ENCODE data around the gene COG5.

Gene COG5

GRCh38 chr7:107398161-107398560, 165.6 kb downstream of the COG5 start:
- Histone ChIP-seq H3K4me1 (ENCODE audit: control insufficient read depth, insufficient read depth, low read length) (no peaks in the 10 kb centered on the region), H3K9me3 (ENCODE audit: control insufficient read depth, insufficient read depth, low read length) (no peaks in the 10 kb centered on the region), H3K27me3 (ENCODE audit: control insufficient read depth, insufficient read depth, low read length) (no peaks in the 10 kb centered on the region), H3K36me3 (ENCODE audit: control insufficient read depth, insufficient read depth, low read length) (no peaks in the 10 kb centered on the region), H3K4me3 (ENCODE audit: low read depth, low read length) (no peak overlapping the region), H3K9ac (ENCODE audit: low read depth, low read length) (no peak overlapping the region)

- Histone ChIP-seq H3K9ac (ENCODE audit: low read depth, low read length) (no peak overlapping the region), H3K4me1 (ENCODE audit: control insufficient read depth, insufficient read depth, low read length) (no peaks in the 10 kb centered on the region), H3K4me3 (ENCODE audit: low read depth, low read length) (no peak overlapping the region), H3K27me3 (ENCODE audit: control insufficient read depth, insufficient read depth, low read length) (no peaks in the 10 kb centered on the region), H3K9me3 (ENCODE audit: control insufficient read depth, insufficient read depth, low read length) (no peaks in the 10 kb centered on the region), H3K36me3 (ENCODE audit: control insufficient read depth, insufficient read depth, low read length) (no peaks in the 10 kb centered on the region)
Measured at GRCh38 chr7:107396990-107397389, 166.7 kb downstream of the COG5 start.

GRCh38 chr7:107396081-107396480, 167.6 kb downstream of the COG5 start:
- Histone ChIP-seq H3K9ac (ENCODE audit: low read depth, low read length) (no peak overlapping the region), H3K4me3 (ENCODE audit: low read depth, low read length) (no peak overlapping the region), H3K9me3 (ENCODE audit: control insufficient read depth, insufficient read depth, low read length) (no peaks in the 10 kb centered on the region), H3K27me3 (ENCODE audit: control insufficient read depth, insufficient read depth, low read length) (no peaks in the 10 kb centered on the region), H3K4me1 (ENCODE audit: control insufficient read depth, insufficient read depth, low read length) (peaks cover 6% of the 10 kb centered on the region), H3K36me3 (ENCODE audit: control insufficient read depth, insufficient read depth, low read length) (no peaks in the 10 kb centered on the region)

GRCh38 chr7:107394831-107395230, 168.9 kb downstream of the COG5 start:
- Histone ChIP-seq H3K36me3 (ENCODE audit: control insufficient read depth, insufficient read depth, low read length) (no peaks in the 10 kb centered on the region), H3K9me3 (ENCODE audit: control insufficient read depth, insufficient read depth, low read length) (no peaks in the 10 kb centered on the region), H3K27me3 (ENCODE audit: control insufficient read depth, insufficient read depth, low read length) (no peaks in the 10 kb centered on the region), H3K4me1 (ENCODE audit: control insufficient read depth, insufficient read depth, low read length) (peaks cover 12% of the 10 kb centered on the region), H3K9ac (ENCODE audit: low read depth, low read length) (no peak overlapping the region), H3K4me3 (ENCODE audit: low read depth, low read length) (no peak overlapping the region)

- no peak overlapping the region for H3K4me3 ChIP-seq (ENCODE audit: low read depth, low read length)
- peaks cover 12% of the 10 kb centered on the region for H3K4me1 ChIP-seq (ENCODE audit: control insufficient read depth, insufficient read depth, low read length)
- H3K27me3 ChIP-seq (ENCODE audit: control insufficient read depth, insufficient read depth, low read length), result no peaks in the 10 kb centered on the region
- H3K9ac ChIP-seq (ENCODE audit: low read depth, low read length), result no peak overlapping the region
- no peaks in the 10 kb centered on the region for H3K36me3 ChIP-seq (ENCODE audit: control insufficient read depth, insufficient read depth, low read length)
- H3K9me3 ChIP-seq (ENCODE audit: control insufficient read depth, insufficient read depth, low read length), result no peaks in the 10 kb centered on the region
Measured at GRCh38 chr7:107394276-107394675, 169.4 kb downstream of the COG5 start.

GRCh38 chr7:107392830-107393229, 170.9 kb downstream of the COG5 start:
- H3K9me3 ChIP-seq (ENCODE audit: control insufficient read depth, insufficient read depth, low read length), result no peaks in the 10 kb centered on the region
- no peak overlapping the region for H3K9ac ChIP-seq (ENCODE audit: low read depth, low read length)
- H3K36me3 ChIP-seq (ENCODE audit: control insufficient read depth, insufficient read depth, low read length), result no peaks in the 10 kb centered on the region
- H3K27me3 ChIP-seq (ENCODE audit: control insufficient read depth, insufficient read depth, low read length), result no peaks in the 10 kb centered on the region
- peaks cover 12% of the 10 kb centered on the region for H3K4me1 ChIP-seq (ENCODE audit: control insufficient read depth, insufficient read depth, low read length)
- no peak overlapping the region for H3K4me3 ChIP-seq (ENCODE audit: low read depth, low read length)

GRCh38 chr7:107390916-107391315, 172.8 kb downstream of the COG5 start:
- no peaks in the 10 kb centered on the region for H3K36me3 ChIP-seq (ENCODE audit: control insufficient read depth, insufficient read depth, low read length)
- H3K27me3 ChIP-seq (ENCODE audit: control insufficient read depth, insufficient read depth, low read length), result no peaks in the 10 kb centered on the region
- H3K4me3 ChIP-seq (ENCODE audit: low read depth, low read length), result no peak overlapping the region
- H3K9ac ChIP-seq (ENCODE audit: low read depth, low read length), result no peak overlapping the region
- H3K9me3 ChIP-seq (ENCODE audit: control insufficient read depth, insufficient read depth, low read length), result no peaks in the 10 kb centered on the region
- peaks cover 24% of the 10 kb centered on the region for H3K4me1 ChIP-seq (ENCODE audit: control insufficient read depth, insufficient read depth, low read length)

GRCh38 chr7:107388604-107389003, 175.1 kb downstream of the COG5 start:
- Histone ChIP-seq H3K9me3 (ENCODE audit: control insufficient read depth, insufficient read depth, low read length) (no peaks in the 10 kb centered on the region), H3K4me1 (ENCODE audit: control insufficient read depth, insufficient read depth, low read length) (peaks cover 24% of the 10 kb centered on the region), H3K4me3 (ENCODE audit: low read depth, low read length) (no peak overlapping the region), H3K27me3 (ENCODE audit: control insufficient read depth, insufficient read depth, low read length) (no peaks in the 10 kb centered on the region), H3K36me3 (ENCODE audit: control insufficient read depth, insufficient read depth, low read length) (no peaks in the 10 kb centered on the region), H3K9ac (ENCODE audit: low read depth, low read length) (no peak overlapping the region)

- Histone ChIP-seq H3K4me1 (ENCODE audit: control insufficient read depth, insufficient read depth, low read length) (peaks cover 24% of the 10 kb centered on the region), H3K36me3 (ENCODE audit: control insufficient read depth, insufficient read depth, low read length) (no peaks in the 10 kb centered on the region), H3K9ac (ENCODE audit: low read depth, low read length) (no peak overlapping the region), H3K9me3 (ENCODE audit: control insufficient read depth, insufficient read depth, low read length) (no peaks in the 10 kb centered on the region), H3K27me3 (ENCODE audit: control insufficient read depth, insufficient read depth, low read length) (no peaks in the 10 kb centered on the region), H3K4me3 (ENCODE audit: low read depth, low read length) (no peak overlapping the region)
Measured at GRCh38 chr7:107387573-107388219, 176.0 kb downstream of the COG5 start.

- H3K9ac ChIP-seq (ENCODE audit: low read depth, low read length), result no peak overlapping the region
Measured at GRCh38 chr7:107387128-107387527, 176.6 kb downstream of the COG5 start.

GRCh38 chr7:107386548-107387102, 177.1 kb downstream of the COG5 start:
- no peak overlapping the region for H3K4me3 ChIP-seq (ENCODE audit: low read depth, low read length)
- peaks cover 24% of the 10 kb centered on the region for H3K4me1 ChIP-seq (ENCODE audit: control insufficient read depth, insufficient read depth, low read length)
- H3K9ac ChIP-seq (ENCODE audit: low read depth, low read length), result no peak overlapping the region
- no peaks in the 10 kb centered on the region for H3K9me3 ChIP-seq (ENCODE audit: control insufficient read depth, insufficient read depth, low read length)
- H3K36me3 ChIP-seq (ENCODE audit: control insufficient read depth, insufficient read depth, low read length), result no peaks in the 10 kb centered on the region
- no peaks in the 10 kb centered on the region for H3K27me3 ChIP-seq (ENCODE audit: control insufficient read depth, insufficient read depth, low read length)

More at GRCh38 chr7:107387128-107387527, 176.6 kb downstream of the COG5 start:
- Histone ChIP-seq H3K27me3 (ENCODE audit: control insufficient read depth, insufficient read depth, low read length) (no peaks in the 10 kb centered on the region), H3K4me3 (ENCODE audit: low read depth, low read length) (no peak overlapping the region), H3K4me1 (ENCODE audit: control insufficient read depth, insufficient read depth, low read length) (peaks cover 24% of the 10 kb centered on the region), H3K36me3 (ENCODE audit: control insufficient read depth, insufficient read depth, low read length) (no peaks in the 10 kb centered on the region), H3K9me3 (ENCODE audit: control insufficient read depth, insufficient read depth, low read length) (no peaks in the 10 kb centered on the region)

GRCh38 chr7:107384025-107384424, 179.7 kb downstream of the COG5 start:
- H3K9ac ChIP-seq (ENCODE audit: low read depth, low read length), result no peak overlapping the region
- H3K36me3 ChIP-seq (ENCODE audit: control insufficient read depth, insufficient read depth, low read length), result no peaks in the 10 kb centered on the region
- no peaks in the 10 kb centered on the region for H3K27me3 ChIP-seq (ENCODE audit: control insufficient read depth, insufficient read depth, low read length)
- H3K4me1 ChIP-seq (ENCODE audit: control insufficient read depth, insufficient read depth, low read length), result peaks cover 12% of the 10 kb centered on the region
- no peak overlapping the region for H3K4me3 ChIP-seq (ENCODE audit: low read depth, low read length)
- no peaks in the 10 kb centered on the region for H3K9me3 ChIP-seq (ENCODE audit: control insufficient read depth, insufficient read depth, low read length)

All from iPS-15b (cell line).